CD4-positive, alpha-beta T cell treated with Interferon gamma for 1 hour (primary cell): ENCODE results near the gene RTP3.
"Not testable (repeated sequence)": the region's sequence is repeated elsewhere in the genome, so short reads cannot be mapped to it uniquely, and the experiment has no call there.

Experiments
- DNase-seq: peaks from one replicate; pipeline ENCODE4 v3.0.0-alpha.2; 2020

Gene RTP3

DNA sequence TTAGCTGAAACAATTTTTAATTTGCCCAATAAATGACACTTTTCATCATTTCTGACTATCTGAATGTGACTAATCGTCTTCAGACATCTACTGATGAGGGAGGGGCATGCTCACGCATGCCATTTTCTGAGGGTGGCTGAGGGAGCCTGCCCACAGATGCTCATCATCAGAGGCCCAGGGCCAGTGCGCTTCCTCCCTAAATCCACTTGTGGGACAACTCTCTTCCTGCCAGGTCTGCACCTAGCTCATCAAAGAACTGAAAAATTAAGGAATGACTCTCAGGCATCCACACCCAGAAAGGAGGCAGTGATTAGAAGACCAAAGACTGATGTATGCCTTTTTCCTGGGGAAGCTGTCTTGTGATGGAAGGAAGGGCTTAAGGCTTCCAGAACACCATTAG is 22.8 kb downstream of the RTP3 start:
- no peak for DNase-seq

DNA sequence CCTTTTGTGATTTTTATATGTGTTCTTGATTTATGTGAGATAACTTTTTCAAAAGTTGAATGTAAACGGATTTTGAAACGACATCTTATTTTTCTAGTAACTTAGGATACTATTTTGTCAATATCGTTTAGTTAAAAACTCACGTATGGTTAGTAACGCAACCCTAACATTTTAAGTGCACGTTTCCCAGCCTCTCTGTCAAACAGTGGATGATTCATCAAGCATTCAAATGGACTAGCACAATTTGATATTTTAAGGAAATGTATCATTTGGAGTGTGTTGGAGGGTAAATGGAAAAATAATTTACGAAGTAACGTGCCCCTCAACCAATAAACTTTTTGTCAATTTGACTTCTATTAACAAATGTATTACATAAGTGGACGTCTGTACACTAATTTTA is 23.3 kb downstream of the RTP3 start:
- DNase-seq = no peak

DNA sequence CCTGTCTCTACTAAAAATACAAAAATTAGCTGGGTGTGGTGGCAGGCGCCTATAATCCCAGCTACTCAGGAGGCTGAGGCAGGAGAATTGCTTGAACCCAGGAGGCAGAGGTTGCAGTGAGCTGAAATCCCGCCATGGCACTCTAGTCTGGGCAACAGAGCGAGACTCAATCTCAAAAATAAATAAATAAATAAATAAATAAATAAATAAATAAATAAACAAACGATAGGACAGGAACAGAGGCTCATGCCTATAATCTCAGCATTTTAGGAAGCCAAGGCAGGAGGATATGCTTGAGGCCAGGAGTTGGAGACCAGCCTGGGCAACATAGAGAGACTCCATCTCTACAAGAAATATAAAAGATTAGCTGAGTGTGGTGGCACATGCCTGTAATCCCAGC is 24.4 kb downstream of the RTP3 start:
- DNase-seq = not testable (repeated sequence)

DNA sequence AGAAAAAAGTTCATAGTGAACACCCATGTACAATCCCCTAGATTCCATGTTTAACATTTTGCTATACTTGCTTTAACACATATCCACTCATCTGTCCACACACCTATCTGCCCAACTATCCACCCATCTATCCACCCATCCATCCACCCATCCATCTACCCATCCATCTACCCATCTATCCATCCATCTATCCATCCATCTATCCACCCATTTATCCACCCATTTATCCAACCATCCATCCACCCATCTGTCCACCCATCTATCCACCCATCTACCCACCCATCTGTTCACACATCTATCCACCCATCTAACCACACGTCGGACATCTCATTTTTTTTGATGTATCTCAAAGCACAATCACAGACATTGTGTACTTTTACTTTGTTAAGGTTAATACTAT is 25.8 kb downstream of the RTP3 start:
- no peak for DNase-seq

DNA sequence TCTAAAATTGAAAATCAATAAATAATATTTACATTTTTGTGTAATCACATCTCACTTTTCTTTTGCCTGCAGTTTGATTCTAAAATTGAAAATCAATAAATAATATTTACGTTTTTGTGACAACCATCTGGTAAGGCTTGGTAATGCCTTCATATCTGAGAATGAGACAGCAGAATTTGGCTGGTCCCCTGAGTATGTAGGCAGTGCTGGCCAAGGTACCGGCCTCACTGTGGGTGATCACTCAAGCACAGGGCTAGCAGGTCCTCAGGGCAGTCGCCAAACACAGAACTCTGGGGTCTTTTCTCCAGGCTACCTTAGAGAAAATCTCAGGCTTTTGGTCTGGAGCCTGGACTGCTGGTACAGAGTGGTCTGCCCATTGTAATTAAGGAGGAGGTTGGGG is 26.2 kb downstream of the RTP3 start:
- DNase-seq = no peak

DNA sequence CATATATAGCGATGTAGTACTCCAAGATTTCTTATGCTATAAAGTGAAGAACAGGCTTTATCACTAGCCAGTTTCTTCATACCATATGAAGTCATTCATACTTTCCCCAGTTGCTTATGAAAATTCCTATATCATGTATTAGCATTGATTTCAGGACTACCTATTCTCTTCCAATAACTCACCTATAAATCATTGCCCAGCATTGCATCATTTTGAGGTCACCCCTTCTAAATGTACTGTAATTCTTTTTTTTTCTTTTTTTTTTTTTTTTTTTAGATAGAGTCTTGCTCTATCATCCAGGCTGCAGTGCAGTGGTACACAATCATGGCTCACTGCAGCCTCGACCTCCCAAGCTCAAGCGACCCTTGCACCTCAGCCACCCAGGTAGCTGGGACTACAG is 27.1 kb downstream of the RTP3 start:
- no peak for DNase-seq

DNA sequence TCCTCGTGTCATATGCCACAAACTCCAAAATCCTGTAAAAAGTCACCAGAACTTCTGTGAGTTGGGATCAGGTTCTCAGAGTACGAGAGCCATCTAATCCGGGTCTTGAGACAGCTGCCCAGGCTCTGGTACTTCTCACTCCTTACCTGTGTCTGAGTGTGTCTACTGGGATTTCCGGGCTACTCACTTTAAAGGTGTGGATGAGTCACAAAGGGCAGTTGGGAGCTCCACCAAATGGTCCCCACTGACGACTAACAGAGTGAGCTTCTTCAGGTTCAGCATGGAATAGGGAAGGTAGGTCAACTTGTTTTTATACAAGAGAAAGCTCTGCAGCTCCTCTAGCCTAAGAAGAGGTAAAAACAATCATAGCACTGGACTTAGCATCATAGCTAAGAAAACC is 29.5 kb downstream of the RTP3 start:
- no peak for DNase-seq

DNA sequence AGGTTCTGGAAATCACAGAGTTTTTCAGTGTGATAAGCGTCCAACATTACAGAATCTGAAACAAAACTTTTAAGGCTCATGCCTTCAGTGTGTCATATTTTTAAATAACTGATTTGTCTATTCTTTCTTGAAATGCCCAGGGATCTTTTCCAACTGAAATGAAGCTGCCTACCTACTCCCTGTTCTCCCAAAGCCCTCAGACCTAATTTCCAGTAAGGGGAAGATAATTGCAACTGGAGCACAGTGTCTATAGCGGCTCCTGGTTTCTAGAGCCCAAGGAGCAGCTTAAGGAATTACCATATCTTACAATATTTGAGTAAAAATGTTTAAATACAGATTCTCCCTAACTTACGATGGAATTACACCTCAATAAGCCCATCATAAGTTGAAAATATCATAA is 35.3 kb downstream of the RTP3 start:
- DNase-seq = no peak

DNA sequence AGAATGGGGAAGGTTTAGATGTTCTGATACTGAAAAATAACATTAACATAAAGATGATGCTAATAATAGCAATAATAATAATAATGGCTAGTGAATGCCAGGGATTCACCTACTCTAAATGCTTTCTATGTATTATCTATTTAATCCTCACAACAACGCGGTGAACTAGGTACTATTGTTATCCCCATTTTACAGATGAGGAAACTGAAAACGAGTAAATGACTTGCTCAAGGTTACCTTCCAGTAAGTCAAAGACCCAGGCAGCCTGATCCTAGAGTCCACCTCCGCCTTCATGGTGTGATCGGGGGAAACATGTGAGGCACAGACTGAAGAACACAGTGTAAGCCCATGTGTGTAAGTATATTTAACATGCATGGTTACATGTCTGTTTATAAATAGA is 38.0 kb downstream of the RTP3 start:
- no peak for DNase-seq

DNA sequence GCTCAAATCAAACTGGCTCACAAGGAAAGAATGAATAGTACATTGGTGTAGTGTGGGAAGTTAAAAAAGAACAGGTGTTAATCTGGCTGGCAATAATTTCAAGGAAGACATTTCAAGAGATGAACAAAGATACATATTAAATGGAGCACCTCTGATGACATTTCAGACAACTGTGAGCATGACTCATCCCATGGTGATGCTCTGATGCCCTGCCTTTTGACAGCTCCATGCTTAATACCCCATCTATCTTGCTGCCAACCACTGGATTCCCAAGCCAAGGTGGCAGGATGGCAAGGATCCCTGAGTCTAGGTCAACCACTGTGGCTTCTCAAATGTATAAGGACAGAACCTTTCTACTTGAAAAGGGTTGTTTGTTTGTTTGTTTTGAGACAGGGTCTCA is 39.0 kb downstream of the RTP3 start:
- DNase-seq = no peak

DNA sequence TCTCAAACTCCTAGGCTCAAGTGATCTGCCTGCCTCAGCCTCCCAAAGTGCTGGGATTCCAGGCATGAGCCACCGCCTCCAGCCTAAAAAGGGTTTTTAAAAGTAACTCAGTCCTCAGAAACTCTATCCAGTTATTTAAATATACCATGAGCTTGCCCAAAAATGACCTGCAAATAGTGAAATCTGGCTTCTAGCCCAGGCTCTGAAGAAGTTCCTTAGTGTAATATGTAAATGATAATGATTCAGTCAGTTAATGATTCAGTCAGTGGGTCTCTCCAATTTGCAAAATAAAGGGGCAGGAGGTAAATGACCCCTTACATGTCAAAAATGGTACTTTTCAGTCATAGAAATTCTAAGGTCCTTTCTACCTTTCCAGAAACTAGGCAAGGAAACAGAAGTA is 39.5 kb downstream of the RTP3 start:
- no peak for DNase-seq

DNA sequence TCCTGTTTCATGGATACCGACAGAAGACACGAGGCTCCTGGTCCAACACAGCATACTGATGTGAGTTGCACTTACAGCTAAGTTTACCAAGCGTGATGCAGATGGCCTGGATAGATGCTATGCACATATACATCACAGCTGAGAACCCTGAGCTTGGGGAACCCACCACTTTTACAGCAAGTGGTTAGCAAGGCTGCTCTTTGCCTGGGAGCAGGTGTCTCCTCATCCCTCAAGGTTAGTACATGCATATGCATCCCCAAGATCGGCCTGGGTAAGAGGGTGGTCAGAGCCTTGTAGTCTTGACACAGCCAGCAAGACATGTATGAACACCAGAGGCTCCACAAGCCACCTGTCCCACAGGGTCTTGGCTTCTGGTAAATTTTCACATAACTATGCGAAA is 40.0 kb downstream of the RTP3 start:
- no peak for DNase-seq

DNA sequence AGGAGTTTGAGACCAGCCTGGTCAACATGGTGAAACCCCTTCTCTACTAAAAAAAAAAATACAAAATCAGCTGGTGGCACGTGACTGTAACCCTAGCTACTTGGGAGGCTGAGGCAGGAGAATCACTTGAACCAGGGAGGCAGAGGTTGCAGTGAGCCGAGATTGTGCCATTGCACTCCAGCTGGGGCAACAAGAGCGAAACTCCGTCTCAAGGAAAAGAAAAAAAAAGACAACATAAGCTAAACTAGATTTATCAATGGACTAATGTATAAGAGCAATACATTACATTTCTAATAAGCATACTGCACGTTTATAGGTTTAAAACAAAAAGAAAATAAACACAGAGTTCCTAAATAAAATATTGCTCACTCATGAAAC is 40.6 kb downstream of the RTP3 start:
- DNase-seq = not testable (repeated sequence)

DNA sequence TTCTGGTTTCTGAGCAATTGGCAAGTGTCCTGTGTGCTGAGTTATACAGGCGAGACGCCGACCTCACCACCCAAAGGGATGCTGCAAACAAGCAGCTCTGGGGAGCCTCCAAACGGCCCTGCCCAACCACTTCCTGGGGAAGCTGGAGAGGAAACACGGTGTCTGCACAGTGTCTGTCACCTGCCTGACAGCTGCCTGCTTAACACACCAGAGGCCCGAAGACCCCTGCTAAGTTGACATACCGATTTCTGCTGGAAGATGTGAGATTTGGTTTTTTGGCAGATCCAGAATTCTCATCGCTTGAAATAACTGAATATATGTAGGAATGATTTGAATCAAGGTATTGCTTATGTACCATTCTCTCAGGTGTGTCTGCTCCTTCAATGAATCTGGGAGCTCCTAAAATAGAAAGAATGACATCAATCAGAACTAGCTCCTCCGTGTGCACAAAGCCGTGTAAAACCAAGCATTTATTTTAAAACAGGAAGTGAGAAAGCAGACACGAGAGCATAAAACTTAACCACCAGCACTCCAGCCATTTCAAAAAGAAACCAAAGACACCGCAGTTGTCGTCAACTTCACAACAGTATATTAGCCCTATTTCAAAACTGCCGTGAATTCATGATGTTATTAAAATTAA is 41.1 kb downstream of the RTP3 start:
- DNase-seq = peak; percentile 91

DNA sequence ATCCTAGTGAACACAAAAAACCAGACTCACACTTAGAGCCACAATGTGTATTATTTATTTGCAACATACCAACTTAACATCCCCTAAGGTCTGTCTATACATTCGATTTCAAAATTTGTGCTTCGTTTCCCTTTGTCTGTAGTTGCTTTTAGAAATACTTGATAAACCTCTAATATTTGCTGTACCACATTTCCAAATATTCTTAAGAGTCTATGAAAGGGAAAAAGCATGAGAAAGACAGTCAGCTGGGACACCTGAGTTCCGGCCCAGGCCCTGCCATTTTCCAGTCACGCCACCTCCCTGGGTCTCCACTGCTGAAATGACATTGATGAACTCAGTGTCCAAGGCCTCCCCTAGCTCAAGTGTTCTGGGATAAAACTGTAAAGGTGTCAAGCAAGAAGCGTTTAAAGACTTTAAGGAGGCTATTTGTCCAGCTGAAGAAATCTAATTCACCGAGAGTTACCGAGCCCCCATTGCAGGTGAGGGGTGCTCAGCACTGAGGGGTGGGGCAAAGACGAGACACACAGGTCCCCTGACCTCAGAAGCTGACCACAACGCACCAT is 41.7 kb downstream of the RTP3 start:
- no peak for DNase-seq

DNA sequence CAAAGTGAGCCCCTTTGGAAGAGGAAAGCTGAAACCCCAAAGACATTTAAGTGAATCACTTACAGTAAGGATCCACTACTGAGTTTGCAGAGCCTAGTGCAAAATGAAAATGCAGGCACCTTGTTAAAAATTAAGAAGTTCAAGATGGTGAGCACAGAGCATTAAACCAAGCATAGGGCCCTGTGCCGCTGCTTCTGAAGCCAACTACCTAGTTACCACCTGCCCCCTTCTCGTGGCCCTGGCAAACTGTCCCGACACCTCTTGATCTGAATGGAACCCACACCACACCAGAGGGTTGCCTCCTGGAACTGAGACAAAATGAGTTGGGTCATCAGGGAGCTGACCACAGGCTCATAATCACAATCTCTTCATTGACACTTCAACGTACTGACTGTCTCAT is 42.8 kb downstream of the RTP3 start:
- DNase-seq = no peak

DNA sequence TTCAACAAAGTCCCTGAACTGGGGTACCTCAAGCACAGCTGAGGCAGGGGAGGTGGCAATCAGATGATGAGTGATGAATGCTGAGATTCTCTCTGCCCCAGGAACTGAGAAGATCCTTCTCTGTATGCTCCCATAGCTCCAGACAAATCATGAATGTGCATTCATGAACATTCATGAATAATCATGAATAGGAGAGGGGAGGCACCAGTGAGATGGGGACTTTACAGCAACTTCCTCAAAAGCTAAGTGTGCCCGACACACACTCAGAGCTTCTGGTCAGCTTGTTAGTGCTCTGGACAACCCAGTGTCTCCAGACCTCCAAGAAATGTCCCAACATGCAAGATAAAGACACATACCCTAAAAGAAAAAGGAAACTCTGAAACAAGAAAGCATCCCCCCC is 44.1 kb downstream of the RTP3 start:
- no peak for DNase-seq

DNA sequence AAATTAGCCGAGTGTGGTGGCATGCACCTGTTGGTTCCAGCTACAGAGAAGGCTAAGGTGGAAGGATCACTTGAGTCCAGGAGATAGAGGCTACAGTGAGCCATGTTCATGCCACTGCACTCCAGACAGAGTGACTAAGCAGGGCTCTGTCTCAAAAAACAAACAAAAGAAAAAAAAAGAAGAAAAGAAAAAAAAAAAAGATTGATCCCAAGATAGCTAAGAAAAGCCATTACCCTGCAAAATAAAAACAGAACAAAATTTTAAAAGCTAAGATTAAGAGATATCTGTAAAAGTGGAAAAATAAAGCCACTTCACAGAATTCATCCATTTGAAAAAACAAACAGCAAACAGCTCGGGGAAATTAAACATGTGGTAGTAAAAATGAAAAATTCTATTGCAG is 44.6 kb downstream of the RTP3 start:
- DNase-seq = no peak

DNA sequence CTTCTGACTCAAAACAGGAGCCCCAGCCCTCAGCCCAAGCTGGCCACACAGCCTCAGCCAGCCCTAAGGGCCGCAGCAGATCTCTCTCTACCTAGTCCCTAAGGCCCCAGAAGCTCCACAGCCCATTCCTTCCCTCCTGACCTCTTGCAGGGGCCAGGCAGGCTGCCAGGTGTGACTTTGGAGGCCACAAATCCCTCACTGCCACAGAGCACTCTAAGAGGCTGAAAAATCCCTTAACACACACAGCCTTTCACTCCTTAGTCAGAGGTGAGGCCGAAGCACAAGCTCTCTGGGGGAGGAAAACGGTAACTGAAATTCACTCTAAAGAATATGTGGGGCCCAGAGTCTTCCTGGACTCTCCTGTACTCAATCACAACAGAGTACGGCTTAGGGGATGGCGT is 45.0 kb downstream of the RTP3 start:
- no peak for DNase-seq

DNA sequence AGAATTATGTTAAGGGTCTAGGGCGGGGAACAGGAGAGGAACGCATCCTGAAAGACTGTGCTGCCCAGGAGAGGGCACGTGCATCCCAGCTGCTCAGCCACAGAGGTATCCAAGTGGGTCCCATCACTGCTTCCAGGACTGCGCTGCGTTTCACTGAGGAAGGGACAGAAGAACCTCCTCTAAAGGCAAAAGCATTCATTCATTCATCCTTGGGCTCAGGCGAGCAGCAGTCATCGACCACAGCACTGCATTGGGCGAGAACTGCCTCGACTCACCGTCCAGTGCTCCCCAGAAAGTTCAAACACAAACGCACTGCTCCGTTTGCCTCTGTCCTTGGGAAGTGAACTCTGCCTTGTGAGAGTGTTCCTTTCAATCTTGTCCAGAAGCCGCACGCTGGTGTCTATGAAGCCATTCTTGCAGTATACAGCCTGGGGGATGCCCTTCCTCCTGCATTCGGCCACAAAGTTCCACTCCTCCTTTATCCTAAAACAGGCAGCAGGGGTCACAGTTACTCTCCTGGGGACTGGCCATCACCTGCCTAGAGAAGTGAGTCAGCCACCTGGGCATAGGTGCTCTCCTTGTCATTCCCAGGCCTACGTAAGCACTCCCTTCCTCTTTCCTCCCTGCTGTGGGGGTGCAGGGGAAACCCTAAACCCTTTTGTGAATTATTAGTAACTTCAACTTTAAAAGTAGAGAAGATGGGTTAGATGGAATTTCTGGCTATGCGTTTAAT is 47.2 kb downstream of the RTP3 start:
- no peak for DNase-seq

DNA sequence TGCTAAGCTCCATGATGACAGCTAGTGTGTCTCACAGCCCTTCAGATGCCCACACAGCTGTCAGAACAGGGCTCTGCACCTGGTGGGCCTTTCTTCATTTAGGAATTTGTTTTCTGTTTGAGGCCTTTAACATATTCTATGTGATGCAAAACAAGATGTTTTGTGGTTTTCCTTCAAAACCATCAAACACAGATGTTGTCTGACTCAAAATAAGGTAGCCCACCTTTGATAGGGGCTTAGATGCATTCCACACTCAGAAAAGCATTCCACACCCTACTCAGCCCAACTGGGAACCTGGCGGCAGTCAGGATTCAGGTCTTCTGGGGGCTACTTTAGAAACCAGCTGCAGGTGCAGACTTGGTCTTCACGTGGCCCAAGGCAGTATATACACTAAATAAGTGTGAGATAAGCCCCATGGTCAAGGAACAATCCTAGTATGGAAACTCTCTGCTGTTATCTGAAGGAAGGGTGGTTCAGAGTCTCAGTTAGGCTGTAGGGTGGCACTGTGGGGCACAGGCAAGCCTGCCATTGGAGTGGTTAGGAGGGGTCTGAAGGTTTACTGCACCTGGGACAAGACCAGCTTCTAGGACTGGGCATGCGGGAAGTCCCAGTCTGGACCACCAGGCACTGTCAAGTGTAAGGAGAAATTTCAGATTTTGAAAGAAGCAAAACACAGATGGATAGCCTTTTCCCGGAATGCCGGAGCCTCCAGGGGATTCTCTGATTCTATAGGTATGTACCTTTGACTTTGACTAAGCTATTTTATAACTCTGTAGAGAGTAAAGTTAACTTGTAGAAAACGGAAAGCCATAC is 48.2 kb downstream of the RTP3 start:
- no peak for DNase-seq

DNA sequence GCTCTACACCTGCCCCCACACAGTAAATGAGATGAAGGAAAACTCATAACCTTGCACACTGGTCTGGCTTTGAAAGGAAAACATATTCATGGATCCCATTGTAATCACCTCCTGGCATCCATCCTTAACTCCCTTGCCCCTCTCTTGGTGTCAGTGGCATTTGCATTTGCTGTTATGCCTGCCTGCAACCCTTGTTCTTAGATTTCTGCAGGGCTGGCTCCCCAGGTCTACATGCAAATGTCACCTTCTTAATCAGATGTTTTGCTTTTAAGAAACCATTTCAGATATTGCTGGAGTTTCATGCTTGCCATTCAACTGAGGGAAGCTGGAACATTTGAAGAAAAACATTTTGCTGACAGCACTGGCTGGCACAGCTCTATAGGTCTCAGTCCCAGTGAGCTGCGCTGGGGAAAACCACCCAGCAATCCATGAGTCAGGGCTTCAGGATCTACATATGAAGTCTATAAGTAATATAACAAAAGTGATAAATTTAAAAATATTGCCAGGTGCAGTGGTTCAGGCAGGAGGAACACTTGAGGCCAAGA is 49.2 kb downstream of the RTP3 start:
- no peak for DNase-seq

DNA sequence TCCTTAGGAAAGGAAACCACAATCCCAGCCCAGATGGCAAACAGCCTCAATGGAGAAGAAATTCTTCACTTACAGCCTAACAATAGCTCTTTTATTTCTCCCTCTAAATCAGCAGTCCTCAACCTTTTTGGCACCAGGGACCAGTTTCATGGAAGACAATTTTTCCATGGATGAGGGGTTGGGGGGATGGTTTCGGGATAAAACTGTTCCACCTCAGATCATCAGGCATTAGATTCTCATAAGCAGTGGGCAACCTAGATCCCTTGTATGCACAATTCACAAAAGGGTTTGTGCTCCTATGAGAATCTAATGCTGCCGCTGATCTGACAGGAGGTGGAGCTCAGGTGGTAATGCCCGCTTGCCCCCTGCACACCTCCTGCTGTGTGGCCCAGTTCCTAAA is 50.8 kb downstream of the RTP3 start:
- DNase-seq = not testable (repeated sequence)
